Panc1 (cell line): ENCODE data around the gene AEBP2. TPM values are rescaled to one million over a fixed set of nuclear protein-coding genes. Genes with fewer than 3 reads are reported as not detected.

Experiments used
- ATAC-seq: fragments of 200-7000 bp; cut with Tn5 transposase; 2 replicates; pipeline ENCODE4 v1.9.1; 2020; ENCODE audit warnings: mild to moderate bottlenecking, moderate library complexity
- BruUV-seq: library from RNA; stranded (reverse); fragments of 400-500 nt; replicated peaks from 2 replicates; lab custom pipeline; 2021; lab: Mats Ljungman, UMichigan
- CTCF ChIA-PET: fragments of 300-600 bp; sonication (Branson Sonifier 250); formaldehyde crosslinking; loops from one replicate; lab custom pipeline; 2022; ENCODE audit warnings: antibody characterized with exemption; lab: Charles Lee
- POLR2A ChIA-PET: fragments of 300-600 bp; sonication (Branson Sonifier 250); formaldehyde crosslinking; loops from one replicate; lab custom pipeline; 2022; ENCODE audit warnings: antibody characterized with exemption; lab: Charles Lee
- DNase-seq: peaks from one replicate; pipeline ENCODE4 v3.0.0-alpha.2; 2010; ENCODE audit warnings: low read depth, low spot score
- H3K27ac ChIP-seq: 2 replicates; pipeline ENCODE4 v1.5.1; 2011; ENCODE audit warnings: mild to moderate bottlenecking, low read length, inconsistent platforms
- H3K27me3 ChIP-seq: fragments of 200-500 bp; sonication (Bioruptor generic); 2 replicates; pipeline ENCODE4 v1.6.0; 2014; ENCODE audit warnings: low read length, inconsistent platforms; ENCODE audit not compliant: control insufficient read depth, insufficient read depth
- H3K36me3 ChIP-seq: fragments of 200-500 bp; sonication (Bioruptor generic); 2 replicates; pipeline ENCODE4 v1.5.1; 2014; ENCODE audit warnings: inconsistent platforms, mild to moderate bottlenecking, low read length, moderate library complexity; ENCODE audit not compliant: control insufficient read depth, insufficient read depth
- H3K4me1 ChIP-seq: 2 replicates; pipeline ENCODE4 v1.5.1; 2011; ENCODE audit warnings: inconsistent platforms, mild to moderate bottlenecking, low read length, moderate library complexity; ENCODE audit not compliant: control insufficient read depth, insufficient read depth
- H3K4me3 ChIP-seq, 2 experiments: 2 replicates each; pipeline ENCODE4 v1.5.1; 2011 to 2012; ENCODE audit warnings: low read depth in 2 of 2, low read length in 2 of 2, mild to moderate bottlenecking in 2 of 2, inconsistent platforms in 1 of 2, moderate library complexity in 1 of 2
- H3K9me3 ChIP-seq: fragments of 200-500 bp; sonication (Bioruptor generic); 2 replicates; pipeline ENCODE4 v1.5.1; 2014; ENCODE audit warnings: low read depth, mild to moderate bottlenecking, inconsistent platforms, low read length, moderate library complexity; ENCODE audit not compliant: control insufficient read depth, insufficient read depth
- POLR2AphosphoS5 ChIP-seq: IDR thresholded peaks from 2 replicates; pipeline ENCODE4 v1.6.1; 2012; ENCODE audit warnings: mild to moderate bottlenecking, low read depth, low read length, moderate library complexity
- SIN3A ChIP-seq: IDR thresholded peaks from 2 replicates; pipeline ENCODE4 v1.6.1; 2012; ENCODE audit warnings: low read depth, mild to moderate bottlenecking, low read length, moderate library complexity, borderline replicate concordance; ENCODE audit not compliant: insufficient read depth
- TCF7L2 ChIP-seq: IDR thresholded peaks from 2 replicates; pipeline ENCODE4 v1.6.1; 2011; ENCODE audit warnings: mild to moderate bottlenecking, low read depth, low read length, inconsistent platforms
- in situ Hi-C: cut with HindIII; loops from 2 replicates; pipeline ENCODE4 v1.10.0; 2016; ENCODE audit warnings: low sequenced_read_pairs, low pct_unique_long_range_greater_than_20kb
- intact Hi-C: fragments of 100-400 bp; cut with micrococcal nuclease; formaldehyde crosslinking; loops from one replicate; pipeline ENCODE4 v1.10.0; 2022; ENCODE audit not compliant: unreplicated experiment
- total RNA-seq: library from RNA; stranded (reverse); gene quantifications from one replicate; pipeline ENCODE4 v1.2.1, GENCODE V29; 2021; ENCODE audit not compliant: unreplicated experiment
- TF ChIP-seq, protein P1 (sequence below), 2 experiments: IDR thresholded peaks; 2 replicates each; pipeline ENCODE4 v1.6.1; 2011 to 2012; ENCODE audit warnings: low read depth in 2 of 2, control low read depth in 1 of 2, low read length in 1 of 2, mild to moderate bottlenecking in 1 of 2, moderate library complexity in 1 of 2; ENCODE audit not compliant: insufficient read depth in 1 of 2
- TF ChIP-seq, protein P2 (sequence below): fragments of 450-650 bp; IDR thresholded peaks from 2 replicates; pipeline ENCODE4 v1.5.1; 2017; ENCODE audit warnings: mild to moderate bottlenecking

AEBP2 gene
- total RNA-seq, 1 experiment from 2014 or later: 32.4 TPM

DNA sequence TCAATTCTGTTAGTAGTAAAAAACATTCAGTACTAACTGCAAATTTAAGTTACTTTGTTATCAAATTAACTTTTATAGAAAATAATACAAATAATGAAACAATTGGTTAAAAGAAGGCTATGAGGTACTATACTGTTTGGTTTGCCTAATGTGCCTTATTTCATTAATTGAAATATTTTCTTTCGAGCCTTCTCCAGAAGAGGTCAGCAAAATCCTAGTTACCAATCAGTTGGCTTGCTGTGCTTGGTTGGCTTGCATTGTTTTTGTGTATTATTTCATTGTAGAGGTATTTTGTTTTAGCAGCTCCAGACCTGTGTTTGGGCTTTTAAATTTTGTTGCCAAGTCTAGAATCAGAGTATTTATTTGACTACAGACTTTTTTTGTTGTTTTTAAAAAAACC lies 68.5 kb downstream of the AEBP2 start:
- BruUV-seq: no TSS peak
- Histone ChIP-seq H3K27ac (no peak overlapping the region), H3K4me3 (no peak overlapping the region), H3K4me1 (no peaks in the 10 kb centered on the region), H3K36me3 (no peaks in the 10 kb centered on the region; the same call in 1 of the 2 replicates), H3K9me3 (no peaks in the 10 kb centered on the region), H3K27me3 (no peaks in the 10 kb centered on the region)
- in situ Hi-C loops (no loop called here), intact Hi-C loops (no loop called here)
- no peak for ATAC-seq
- ChIA-PET POLR2A (no interaction called here), CTCF (no interaction called here)
- TF ChIP-seq, protein P1, sequence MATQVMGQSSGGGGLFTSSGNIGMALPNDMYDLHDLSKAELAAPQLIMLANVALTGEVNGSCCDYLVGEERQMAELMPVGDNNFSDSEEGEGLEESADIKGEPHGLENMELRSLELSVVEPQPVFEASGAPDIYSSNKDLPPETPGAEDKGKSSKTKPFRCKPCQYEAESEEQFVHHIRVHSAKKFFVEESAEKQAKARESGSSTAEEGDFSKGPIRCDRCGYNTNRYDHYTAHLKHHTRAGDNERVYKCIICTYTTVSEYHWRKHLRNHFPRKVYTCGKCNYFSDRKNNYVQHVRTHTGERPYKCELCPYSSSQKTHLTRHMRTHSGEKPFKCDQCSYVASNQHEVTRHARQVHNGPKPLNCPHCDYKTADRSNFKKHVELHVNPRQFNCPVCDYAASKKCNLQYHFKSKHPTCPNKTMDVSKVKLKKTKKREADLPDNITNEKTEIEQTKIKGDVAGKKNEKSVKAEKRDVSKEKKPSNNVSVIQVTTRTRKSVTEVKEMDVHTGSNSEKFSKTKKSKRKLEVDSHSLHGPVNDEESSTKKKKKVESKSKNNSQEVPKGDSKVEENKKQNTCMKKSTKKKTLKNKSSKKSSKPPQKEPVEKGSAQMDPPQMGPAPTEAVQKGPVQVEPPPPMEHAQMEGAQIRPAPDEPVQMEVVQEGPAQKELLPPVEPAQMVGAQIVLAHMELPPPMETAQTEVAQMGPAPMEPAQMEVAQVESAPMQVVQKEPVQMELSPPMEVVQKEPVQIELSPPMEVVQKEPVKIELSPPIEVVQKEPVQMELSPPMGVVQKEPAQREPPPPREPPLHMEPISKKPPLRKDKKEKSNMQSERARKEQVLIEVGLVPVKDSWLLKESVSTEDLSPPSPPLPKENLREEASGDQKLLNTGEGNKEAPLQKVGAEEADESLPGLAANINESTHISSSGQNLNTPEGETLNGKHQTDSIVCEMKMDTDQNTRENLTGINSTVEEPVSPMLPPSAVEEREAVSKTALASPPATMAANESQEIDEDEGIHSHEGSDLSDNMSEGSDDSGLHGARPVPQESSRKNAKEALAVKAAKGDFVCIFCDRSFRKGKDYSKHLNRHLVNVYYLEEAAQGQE (IDR thresholded peaks at IDR 0.05; ENCODE audit: insufficient read depth in 1 of 2, low read depth in 2 of 2, low read length in 1 of 2): no peak
- TF ChIP-seq POLR2AphosphoS5: no peak
- TF ChIP-seq TCF7L2: no peak
- TF ChIP-seq, protein P2, sequence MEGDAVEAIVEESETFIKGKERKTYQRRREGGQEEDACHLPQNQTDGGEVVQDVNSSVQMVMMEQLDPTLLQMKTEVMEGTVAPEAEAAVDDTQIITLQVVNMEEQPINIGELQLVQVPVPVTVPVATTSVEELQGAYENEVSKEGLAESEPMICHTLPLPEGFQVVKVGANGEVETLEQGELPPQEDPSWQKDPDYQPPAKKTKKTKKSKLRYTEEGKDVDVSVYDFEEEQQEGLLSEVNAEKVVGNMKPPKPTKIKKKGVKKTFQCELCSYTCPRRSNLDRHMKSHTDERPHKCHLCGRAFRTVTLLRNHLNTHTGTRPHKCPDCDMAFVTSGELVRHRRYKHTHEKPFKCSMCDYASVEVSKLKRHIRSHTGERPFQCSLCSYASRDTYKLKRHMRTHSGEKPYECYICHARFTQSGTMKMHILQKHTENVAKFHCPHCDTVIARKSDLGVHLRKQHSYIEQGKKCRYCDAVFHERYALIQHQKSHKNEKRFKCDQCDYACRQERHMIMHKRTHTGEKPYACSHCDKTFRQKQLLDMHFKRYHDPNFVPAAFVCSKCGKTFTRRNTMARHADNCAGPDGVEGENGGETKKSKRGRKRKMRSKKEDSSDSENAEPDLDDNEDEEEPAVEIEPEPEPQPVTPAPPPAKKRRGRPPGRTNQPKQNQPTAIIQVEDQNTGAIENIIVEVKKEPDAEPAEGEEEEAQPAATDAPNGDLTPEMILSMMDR: no peak
- no peak for TF ChIP-seq SIN3A
- no peak for DNase-seq

DNA sequence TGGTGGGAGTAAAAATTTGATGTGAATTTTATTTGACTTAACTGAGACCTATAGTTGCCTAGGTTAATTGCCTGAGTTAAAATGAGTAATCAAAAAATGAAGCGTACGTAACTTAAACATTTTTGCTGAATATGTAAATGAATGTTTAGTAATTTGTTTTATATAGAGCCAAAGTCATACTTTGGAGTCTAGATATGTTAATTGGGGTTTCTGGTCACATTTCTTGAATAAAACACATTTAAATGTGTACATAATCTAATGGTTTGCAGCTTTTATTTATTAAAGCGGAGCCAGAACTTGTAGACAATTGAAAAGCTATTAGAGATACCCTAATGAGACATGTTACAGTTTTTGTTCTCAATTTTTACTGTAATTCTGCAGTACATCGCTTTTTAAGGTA lies 71.2 kb downstream of the AEBP2 start:
- DNase-seq: no peak
- H3K4me1 ChIP-seq: no peaks in the 10 kb centered on the region
- H3K27me3 ChIP-seq: no peaks in the 10 kb centered on the region
- H3K9me3 ChIP-seq: no peaks in the 10 kb centered on the region
- CTCF ChIA-PET: no interaction called here
- no peak for ATAC-seq
- POLR2A ChIA-PET: no interaction called here
- no peak overlapping the region for H3K27ac ChIP-seq
- no TSS peak for BruUV-seq
- no peaks in the 10 kb centered on the region; the same call in 1 of the 2 replicates for H3K36me3 ChIP-seq
- TF ChIP-seq, protein P2: no peak
- TF ChIP-seq, protein P1 (IDR thresholded peaks at IDR 0.05; ENCODE audit: insufficient read depth in 1 of 2, low read depth in 2 of 2, low read length in 1 of 2): no peak
- no peak for TF ChIP-seq TCF7L2
- TF ChIP-seq SIN3A: no peak
- TF ChIP-seq POLR2AphosphoS5: no peak
- no peak overlapping the region for H3K4me3 ChIP-seq
- intact Hi-C loops (no loop called here), in situ Hi-C loops (no loop called here)
